KMS-11 (cell line): ENCODE data around the gene VWA3B.
"Not testable (repeated sequence)": the region's sequence is repeated elsewhere in the genome, so short reads cannot be mapped to it uniquely, and the experiment has no call there.

ENCODE experiments used
- H2AFZ ChIP-seq: fragments of 200-600 bp; sonication (generic); 2 replicates; pipeline ENCODE4 v1.6.1; 2016; ENCODE audit warnings: antibody characterized with exemption, mixed run types, low read depth
- H3K27ac ChIP-seq: fragments of 200-600 bp; sonication (generic); 2 replicates; pipeline ENCODE4 v1.6.1; 2016; ENCODE audit warnings: mild to moderate bottlenecking, mixed run types
- H3K27me3 ChIP-seq: fragments of 200-600 bp; sonication (generic); 2 replicates; pipeline ENCODE4 v1.6.1; 2017; ENCODE audit warnings: mild to moderate bottlenecking, low read depth, mixed run types, moderate library complexity; ENCODE audit not compliant: insufficient read depth
- H3K36me3 ChIP-seq: fragments of 200-600 bp; sonication (generic); 2 replicates; pipeline ENCODE4 v1.6.1; 2017; ENCODE audit warnings: mild to moderate bottlenecking, mixed run types; ENCODE audit not compliant: insufficient read depth
- H3K4me1 ChIP-seq: fragments of 200-600 bp; sonication (generic); 2 replicates; pipeline ENCODE4 v1.6.1; 2016; ENCODE audit warnings: mild to moderate bottlenecking, low read depth, mixed run types; ENCODE audit not compliant: poor library complexity, severe bottlenecking
- H3K4me2 ChIP-seq: fragments of 200-600 bp; sonication (generic); 2 replicates; pipeline ENCODE4 v1.7.0; 2016; ENCODE audit warnings: mild to moderate bottlenecking, mixed run types
- H3K4me3 ChIP-seq: fragments of 200-600 bp; sonication (generic); IDR thresholded peaks from 2 replicates; pipeline ENCODE4 v1.6.1; 2017; ENCODE audit warnings: low read depth, low read length, mixed read lengths; ENCODE audit not compliant: insufficient read depth
- H3K79me2 ChIP-seq: fragments of 200-600 bp; sonication (generic); 2 replicates; pipeline ENCODE4 v1.6.1; 2016; ENCODE audit warnings: low read depth, mixed run types; ENCODE audit not compliant: insufficient read depth
- H3K9ac ChIP-seq: fragments of 200-600 bp; sonication (generic); 2 replicates; pipeline ENCODE4 v1.6.1; 2016; ENCODE audit warnings: mild to moderate bottlenecking, mixed run types
- H4K20me1 ChIP-seq: fragments of 200-600 bp; sonication (generic); 2 replicates; pipeline ENCODE4 v1.6.1; 2016; ENCODE audit warnings: mild to moderate bottlenecking, mixed run types; ENCODE audit not compliant: insufficient read depth
- TF ChIP-seq, protein P1 (sequence below): fragments of 200-600 bp; sonication (generic); conservative IDR thresholded peaks from 2 replicates; pipeline ENCODE4 v1.6.1; 2017; ENCODE audit warnings: low read depth, mild to moderate bottlenecking, antibody characterized with exemption, low read length, moderate library complexity, mixed read lengths

Gene VWA3B

DNA sequence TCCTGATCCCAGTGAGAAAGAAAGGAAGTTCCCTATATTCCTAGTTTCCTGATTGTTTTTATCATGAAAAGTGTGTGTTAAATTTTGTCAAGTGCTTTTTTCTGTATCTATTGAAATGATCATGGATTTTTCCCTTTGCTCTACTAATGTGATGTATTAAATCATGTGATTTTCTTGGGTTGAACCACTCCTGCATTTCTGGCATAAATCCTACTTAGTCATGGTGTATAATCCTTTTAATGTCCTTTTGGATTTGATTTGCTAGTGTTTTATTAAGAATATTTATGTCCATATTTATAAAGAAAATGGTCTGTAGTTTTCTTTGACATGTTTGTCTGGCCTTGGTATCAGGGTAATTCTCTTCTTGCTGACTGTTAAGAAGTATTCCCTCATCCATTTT, 171.9 kb downstream of the VWA3B start:
- Histone ChIP-seq H3K9ac (no peak overlapping the region), H3K4me3 (no peak overlapping the region), H4K20me1 (no peaks in the 10 kb centered on the region), H3K27ac (no peak overlapping the region), H2AFZ (no peak overlapping the region), H3K4me2 (no peak overlapping the region), H3K27me3 (no peaks in the 10 kb centered on the region), H3K4me1 (no peaks in the 10 kb centered on the region), H3K79me2 (no peaks in the 10 kb centered on the region), H3K36me3 (no peaks in the 10 kb centered on the region)
- TF ChIP-seq, protein P1, sequence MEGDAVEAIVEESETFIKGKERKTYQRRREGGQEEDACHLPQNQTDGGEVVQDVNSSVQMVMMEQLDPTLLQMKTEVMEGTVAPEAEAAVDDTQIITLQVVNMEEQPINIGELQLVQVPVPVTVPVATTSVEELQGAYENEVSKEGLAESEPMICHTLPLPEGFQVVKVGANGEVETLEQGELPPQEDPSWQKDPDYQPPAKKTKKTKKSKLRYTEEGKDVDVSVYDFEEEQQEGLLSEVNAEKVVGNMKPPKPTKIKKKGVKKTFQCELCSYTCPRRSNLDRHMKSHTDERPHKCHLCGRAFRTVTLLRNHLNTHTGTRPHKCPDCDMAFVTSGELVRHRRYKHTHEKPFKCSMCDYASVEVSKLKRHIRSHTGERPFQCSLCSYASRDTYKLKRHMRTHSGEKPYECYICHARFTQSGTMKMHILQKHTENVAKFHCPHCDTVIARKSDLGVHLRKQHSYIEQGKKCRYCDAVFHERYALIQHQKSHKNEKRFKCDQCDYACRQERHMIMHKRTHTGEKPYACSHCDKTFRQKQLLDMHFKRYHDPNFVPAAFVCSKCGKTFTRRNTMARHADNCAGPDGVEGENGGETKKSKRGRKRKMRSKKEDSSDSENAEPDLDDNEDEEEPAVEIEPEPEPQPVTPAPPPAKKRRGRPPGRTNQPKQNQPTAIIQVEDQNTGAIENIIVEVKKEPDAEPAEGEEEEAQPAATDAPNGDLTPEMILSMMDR, result no peak

DNA sequence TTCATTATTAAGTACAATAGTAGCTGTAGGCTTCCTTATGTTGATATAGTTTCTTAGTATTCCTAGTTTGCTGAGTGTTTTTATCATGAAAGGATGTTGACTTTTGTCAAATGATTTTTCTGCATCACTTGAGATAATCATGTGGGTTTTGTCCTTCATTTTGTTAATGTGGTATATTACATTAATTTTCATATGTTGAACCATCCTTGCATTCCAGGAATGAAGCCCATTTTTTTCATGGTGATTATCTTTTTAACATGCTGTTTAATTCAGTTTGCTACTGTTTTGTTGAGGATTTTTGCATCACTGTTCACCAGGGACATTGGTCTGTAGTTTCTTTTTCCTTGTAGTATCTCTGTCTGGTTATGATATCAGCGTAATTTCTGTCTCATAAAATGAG, 176.4 kb downstream of the VWA3B start:
- Histone ChIP-seq H4K20me1 (no peaks in the 10 kb centered on the region), H3K36me3 (no peaks in the 10 kb centered on the region), H3K79me2 (no peaks in the 10 kb centered on the region), H3K27ac (no peak overlapping the region), H2AFZ (no peak overlapping the region), H3K9ac (no peak overlapping the region), H3K27me3 (no peaks in the 10 kb centered on the region), H3K4me2 (no peak overlapping the region), H3K4me1 (no peaks in the 10 kb centered on the region), H3K4me3 (no peak overlapping the region)
- TF ChIP-seq, protein P1, result no peak

DNA sequence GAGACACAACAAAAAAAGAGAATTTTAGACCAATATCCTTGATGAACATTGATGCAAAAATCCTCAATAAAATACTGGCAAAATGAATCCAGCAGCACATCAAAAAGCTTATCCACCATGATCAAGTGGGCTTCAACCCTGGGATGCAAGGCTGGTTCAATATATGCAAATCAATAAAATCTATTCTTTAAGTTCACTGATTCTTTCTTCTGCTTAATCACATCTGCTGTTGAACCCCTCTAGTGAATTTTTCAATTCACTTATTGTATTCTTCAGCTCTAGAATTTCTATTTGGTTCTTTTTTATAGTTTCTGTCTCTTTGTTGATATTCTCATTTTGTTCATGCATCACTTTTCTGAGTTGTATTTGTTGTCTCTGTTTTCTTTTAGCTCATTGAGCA, 181.3 kb downstream of the VWA3B start:
- H3K79me2 ChIP-seq, H3K27ac ChIP-seq, H3K9ac ChIP-seq, H3K27me3 ChIP-seq, H3K36me3 ChIP-seq, H3K4me2 ChIP-seq, H4K20me1 ChIP-seq, H3K4me3 ChIP-seq, H2AFZ ChIP-seq: not testable (repeated sequence)
- H3K4me1 ChIP-seq, result peaks cover 12% of the 10 kb centered on the region

DNA sequence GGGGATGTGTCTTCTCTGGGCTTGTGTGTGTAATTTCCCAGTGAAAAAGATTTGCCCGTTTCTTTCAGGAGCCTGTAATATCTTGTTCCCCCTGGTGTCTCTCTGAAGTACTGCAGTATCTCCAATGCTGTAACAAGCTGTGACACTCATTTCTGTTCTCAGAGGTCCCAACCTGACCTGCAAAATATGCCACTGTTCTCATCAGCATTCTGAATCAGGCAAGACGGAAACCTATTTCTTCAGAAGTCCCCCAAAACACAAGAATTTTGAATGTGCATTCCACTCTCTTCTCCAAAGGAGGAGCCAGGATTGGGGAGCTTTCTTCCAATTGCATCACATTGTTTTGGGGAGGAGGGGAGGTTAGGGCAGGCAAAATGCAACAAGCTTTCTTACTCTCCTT, 182.3 kb downstream of the VWA3B start:
- no peak overlapping the region for H3K27ac ChIP-seq
- no peaks in the 10 kb centered on the region for H3K36me3 ChIP-seq
- H3K79me2 ChIP-seq, result no peaks in the 10 kb centered on the region
- peaks cover 12% of the 10 kb centered on the region for H3K4me1 ChIP-seq
- H2AFZ ChIP-seq, result peak overlapping the region; percentile 2; the same call in 1 of the 2 replicates
- H4K20me1 ChIP-seq, result no peaks in the 10 kb centered on the region
- H3K4me2 ChIP-seq, result no peak overlapping the region
- no peak overlapping the region for H3K9ac ChIP-seq
- H3K27me3 ChIP-seq, result no peaks in the 10 kb centered on the region
- no peak overlapping the region for H3K4me3 ChIP-seq
- TF ChIP-seq, protein P1, result peak; percentile 81

DNA sequence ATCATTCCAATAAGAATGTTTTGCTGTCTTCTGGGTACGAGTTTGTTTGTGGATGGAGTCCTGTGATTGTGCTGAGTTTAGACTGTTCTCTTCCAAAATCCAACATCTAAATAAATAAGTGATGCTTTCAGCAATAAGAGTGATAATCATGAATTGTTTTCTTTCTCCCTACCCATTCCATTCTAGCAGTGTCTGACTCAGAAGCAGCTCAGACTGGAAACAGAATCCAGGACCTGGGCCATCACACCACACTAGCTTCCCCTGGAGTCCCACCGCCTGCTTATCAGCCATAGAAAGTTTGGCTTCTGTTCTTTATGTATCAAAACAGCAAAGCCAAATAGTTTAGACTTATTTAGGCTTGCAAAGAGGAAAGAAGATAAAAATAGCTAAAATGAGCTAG, 182.9 kb downstream of the VWA3B start:
- Histone ChIP-seq H3K27me3 (no peaks in the 10 kb centered on the region), H2AFZ (peak overlapping the region; percentile 2; the same call in 1 of the 2 replicates), H3K79me2 (no peaks in the 10 kb centered on the region), H3K36me3 (no peaks in the 10 kb centered on the region), H3K4me1 (peaks cover 12% of the 10 kb centered on the region), H3K4me3 (no peak overlapping the region), H3K9ac (no peak overlapping the region), H3K27ac (no peak overlapping the region), H4K20me1 (no peaks in the 10 kb centered on the region), H3K4me2 (no peak overlapping the region)
- TF ChIP-seq, protein P1, result no peak
